ENCODE measurements around the gene TM9SF4. TPM values are rescaled to one million over a fixed set of nuclear protein-coding genes. Genes with fewer than 3 reads are reported as not detected.

TM9SF4 gene
- total RNA-seq, 1 experiment from 2014 or later = 26.9 TPM

DNA sequence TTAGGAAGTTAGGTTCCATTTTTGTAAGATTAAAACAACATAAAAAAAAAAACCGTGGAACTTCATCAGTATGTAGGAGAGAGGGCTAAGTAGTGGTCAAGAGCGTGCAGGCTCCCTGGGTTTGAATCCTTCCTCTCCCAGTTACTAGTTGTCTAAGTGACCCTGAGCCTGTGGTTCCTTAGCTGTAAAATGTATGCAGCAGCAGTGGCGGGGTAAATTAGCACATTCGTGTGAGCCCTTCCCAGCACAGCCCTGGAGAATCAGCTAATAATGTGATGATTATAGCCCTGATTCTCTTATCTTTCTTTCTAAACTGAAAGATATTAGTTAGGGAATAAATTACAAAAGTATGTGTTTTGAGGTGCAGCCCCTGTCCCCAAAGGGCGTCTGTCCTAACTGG is 32.6 kb downstream of the TM9SF4 start:
- H3K9me3 ChIP-seq (replicated peaks) = no peaks in the 10 kb centered on the region
- no peak overlapping the region for H3K27ac ChIP-seq
- H3K36me3 ChIP-seq = peaks cover 90% of the 10 kb centered on the region
- H3K27me3 ChIP-seq (replicated peaks) = no peaks in the 10 kb centered on the region
- no peak overlapping the region for H3K4me3 ChIP-seq
- H3K4me1 ChIP-seq (replicated peaks) = no peaks in the 10 kb centered on the region
- DNase-seq (ENCODE audit: low read depth in 1 of 2, low spot score in 2 of 2) = no peak

DNA sequence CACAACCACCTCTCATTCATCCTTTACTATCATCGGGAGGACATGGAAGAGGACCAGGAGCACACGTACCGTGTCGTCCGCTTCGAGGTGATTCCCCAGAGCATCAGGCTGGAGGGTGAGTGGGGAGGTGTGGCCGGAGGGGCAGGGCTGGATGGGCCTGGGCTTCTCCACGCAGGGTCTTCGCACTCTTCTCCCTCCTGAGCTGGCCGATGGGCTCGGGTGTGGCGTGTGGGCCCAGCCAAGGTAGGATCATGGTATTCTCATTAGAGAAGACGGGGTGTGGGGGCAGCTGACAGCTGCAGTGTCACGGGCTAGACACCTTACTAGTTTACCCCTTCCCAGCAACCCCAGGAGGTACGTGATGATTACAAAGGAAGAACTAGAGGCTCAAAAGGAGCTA is 33.5 kb downstream of the TM9SF4 start:
- no peak for DNase-seq (ENCODE audit: low read depth in 1 of 2, low spot score in 2 of 2)
- peaks cover 89% of the 10 kb centered on the region for H3K36me3 ChIP-seq
- H3K27me3 ChIP-seq (replicated peaks) = no peaks in the 10 kb centered on the region
- H3K27ac ChIP-seq = no peak overlapping the region
- H3K4me1 ChIP-seq (replicated peaks) = no peaks in the 10 kb centered on the region
- no peak overlapping the region for H3K4me3 ChIP-seq
- no peaks in the 10 kb centered on the region for H3K9me3 ChIP-seq (replicated peaks)

DNA sequence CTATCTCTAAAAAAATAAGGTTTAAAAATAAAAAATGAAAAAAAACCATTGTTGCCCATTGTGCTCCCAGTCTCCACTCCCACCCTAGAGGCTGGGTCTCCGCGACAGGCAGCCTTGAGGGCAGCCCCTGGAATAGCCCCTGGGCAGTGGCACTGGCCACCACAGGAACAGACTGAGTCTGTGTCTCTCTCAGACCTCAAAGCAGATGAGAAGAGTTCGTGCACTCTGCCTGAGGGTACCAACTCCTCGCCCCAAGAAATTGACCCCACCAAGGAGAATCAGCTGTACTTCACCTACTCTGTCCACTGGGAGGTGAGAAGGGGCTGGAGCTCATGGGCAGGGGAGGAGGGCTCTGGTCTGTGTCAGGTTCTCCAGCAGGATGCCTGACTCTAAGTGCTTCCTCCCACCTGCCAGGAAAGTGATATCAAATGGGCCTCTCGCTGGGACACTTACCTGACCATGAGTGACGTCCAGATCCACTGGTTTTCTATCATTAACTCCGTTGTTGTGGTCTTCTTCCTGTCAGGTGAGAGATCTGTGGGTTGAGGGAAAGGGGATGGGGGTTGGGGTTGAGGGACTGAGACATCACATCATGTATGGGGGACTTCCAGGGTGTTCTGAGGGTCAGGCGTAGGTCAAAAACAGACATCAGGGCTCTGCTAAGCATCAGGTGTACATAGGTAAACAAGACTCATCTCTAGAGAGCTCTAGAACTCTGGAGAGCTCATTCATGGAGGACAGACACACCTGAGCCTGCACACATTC is 35.6 kb downstream of the TM9SF4 start:
- no peaks in the 10 kb centered on the region for H3K9me3 ChIP-seq (replicated peaks)
- DNase-seq (ENCODE audit: low read depth in 1 of 2, low spot score in 2 of 2) = no peak
- H3K4me3 ChIP-seq = no peak overlapping the region
- peaks cover 85% of the 10 kb centered on the region for H3K36me3 ChIP-seq
- H3K4me1 ChIP-seq (replicated peaks) = peaks cover 4% of the 10 kb centered on the region; the same call in 1 of the 2 replicates
- H3K27ac ChIP-seq = no peak overlapping the region
- no peaks in the 10 kb centered on the region for H3K27me3 ChIP-seq (replicated peaks)

DNA sequence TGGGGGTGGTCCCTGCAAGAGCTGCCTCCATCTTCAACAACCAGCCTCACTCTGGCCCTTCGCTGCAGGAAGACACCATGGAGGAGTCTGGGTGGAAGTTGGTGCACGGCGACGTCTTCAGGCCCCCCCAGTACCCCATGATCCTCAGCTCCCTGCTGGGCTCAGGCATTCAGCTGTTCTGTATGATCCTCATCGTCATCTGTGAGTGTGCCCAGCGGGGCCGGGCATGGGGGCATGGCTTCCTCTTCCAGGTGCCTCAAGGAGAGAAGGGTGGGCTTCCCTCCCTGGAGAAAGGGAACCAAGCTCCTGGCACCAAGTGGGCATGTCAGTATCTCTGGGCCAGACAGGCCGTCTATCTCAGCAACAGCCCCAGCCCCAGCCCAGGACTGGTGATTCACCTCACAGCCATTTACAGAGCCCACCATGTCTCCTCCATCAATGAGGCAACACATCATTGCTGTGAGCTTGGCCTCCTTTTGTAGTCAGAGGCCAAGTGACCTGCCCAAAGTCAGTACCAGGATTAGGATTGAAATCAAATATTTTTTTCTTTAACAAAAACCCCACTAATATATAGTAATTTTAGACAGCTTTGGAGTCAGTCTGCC is 40.2 kb downstream of the TM9SF4 start:
- no peaks in the 10 kb centered on the region for H3K9me3 ChIP-seq (replicated peaks)
- peaks cover 6% of the 10 kb centered on the region for H3K4me1 ChIP-seq (replicated peaks)
- no peak overlapping the region for H3K4me3 ChIP-seq
- no peak for DNase-seq (ENCODE audit: low read depth in 1 of 2, low spot score in 2 of 2)
- peaks cover 84% of the 10 kb centered on the region for H3K36me3 ChIP-seq
- no peak overlapping the region for H3K27ac ChIP-seq
- H3K27me3 ChIP-seq (replicated peaks) = no peaks in the 10 kb centered on the region

DNA sequence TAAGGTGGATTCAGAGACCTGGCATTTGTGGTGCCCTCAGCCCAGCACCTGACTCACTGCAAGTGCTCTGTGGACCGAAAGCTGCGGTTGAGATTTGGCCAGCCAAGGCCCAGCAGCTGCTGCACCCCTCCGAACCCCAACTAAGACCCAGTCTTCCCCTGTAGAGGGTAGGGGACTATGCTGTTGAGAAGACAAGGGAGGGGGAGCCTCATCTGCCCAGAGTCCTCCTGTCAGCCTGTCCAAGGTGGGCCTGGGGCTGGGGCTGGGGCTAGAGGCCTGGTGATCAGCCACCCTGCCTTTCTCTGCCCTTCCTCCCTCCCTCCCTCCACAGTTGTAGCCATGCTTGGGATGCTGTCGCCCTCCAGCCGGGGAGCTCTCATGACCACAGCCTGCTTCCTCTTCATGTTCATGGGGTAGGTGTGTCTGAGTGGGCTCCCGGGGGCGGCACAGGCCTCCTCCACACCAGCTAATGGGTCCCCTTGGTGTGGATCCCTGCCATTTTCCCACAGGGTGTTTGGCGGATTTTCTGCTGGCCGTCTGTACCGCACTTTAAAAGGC is 40.9 kb downstream of the TM9SF4 start:
- H3K36me3 ChIP-seq = peaks cover 81% of the 10 kb centered on the region
- H3K4me1 ChIP-seq (replicated peaks) = peaks cover 13% of the 10 kb centered on the region
- H3K4me3 ChIP-seq = no peak overlapping the region
- no peaks in the 10 kb centered on the region for H3K27me3 ChIP-seq (replicated peaks)
- no peaks in the 10 kb centered on the region for H3K9me3 ChIP-seq (replicated peaks)
- DNase-seq (ENCODE audit: low read depth in 1 of 2, low spot score in 2 of 2) = no peak
- no peak overlapping the region for H3K27ac ChIP-seq

- no peak for DNase-seq (ENCODE audit: low read depth in 1 of 2, low spot score in 2 of 2)
- no peak overlapping the region for H3K27ac ChIP-seq
- peaks cover 70% of the 10 kb centered on the region for H3K36me3 ChIP-seq
- H3K9me3 ChIP-seq (replicated peaks) = no peaks in the 10 kb centered on the region
- peaks cover 17% of the 10 kb centered on the region for H3K4me1 ChIP-seq (replicated peaks)
- no peaks in the 10 kb centered on the region for H3K27me3 ChIP-seq (replicated peaks)
- no peak overlapping the region for H3K4me3 ChIP-seq
These were observed 43.1 kb downstream of the TM9SF4 start for GRCh38 chr20:32152421-32153155.

GRCh38 chr20:32153156-32153665 is 43.7 kb downstream of the TM9SF4 start:
- DNase-seq (ENCODE audit: low read depth in 1 of 2, low spot score in 2 of 2) = no peak
- Histone ChIP-seq H3K4me1 (replicated peaks) (peaks cover 17% of the 10 kb centered on the region), H3K4me3 (no peak overlapping the region), H3K27me3 (replicated peaks) (no peaks in the 10 kb centered on the region), H3K27ac (no peak overlapping the region), H3K9me3 (replicated peaks) (no peaks in the 10 kb centered on the region), H3K36me3 (peaks cover 71% of the 10 kb centered on the region)

- no peak overlapping the region for H3K4me3 ChIP-seq
These were observed 44.3 kb downstream of the TM9SF4 start for GRCh38 chr20:32153771-32154170.

DNA sequence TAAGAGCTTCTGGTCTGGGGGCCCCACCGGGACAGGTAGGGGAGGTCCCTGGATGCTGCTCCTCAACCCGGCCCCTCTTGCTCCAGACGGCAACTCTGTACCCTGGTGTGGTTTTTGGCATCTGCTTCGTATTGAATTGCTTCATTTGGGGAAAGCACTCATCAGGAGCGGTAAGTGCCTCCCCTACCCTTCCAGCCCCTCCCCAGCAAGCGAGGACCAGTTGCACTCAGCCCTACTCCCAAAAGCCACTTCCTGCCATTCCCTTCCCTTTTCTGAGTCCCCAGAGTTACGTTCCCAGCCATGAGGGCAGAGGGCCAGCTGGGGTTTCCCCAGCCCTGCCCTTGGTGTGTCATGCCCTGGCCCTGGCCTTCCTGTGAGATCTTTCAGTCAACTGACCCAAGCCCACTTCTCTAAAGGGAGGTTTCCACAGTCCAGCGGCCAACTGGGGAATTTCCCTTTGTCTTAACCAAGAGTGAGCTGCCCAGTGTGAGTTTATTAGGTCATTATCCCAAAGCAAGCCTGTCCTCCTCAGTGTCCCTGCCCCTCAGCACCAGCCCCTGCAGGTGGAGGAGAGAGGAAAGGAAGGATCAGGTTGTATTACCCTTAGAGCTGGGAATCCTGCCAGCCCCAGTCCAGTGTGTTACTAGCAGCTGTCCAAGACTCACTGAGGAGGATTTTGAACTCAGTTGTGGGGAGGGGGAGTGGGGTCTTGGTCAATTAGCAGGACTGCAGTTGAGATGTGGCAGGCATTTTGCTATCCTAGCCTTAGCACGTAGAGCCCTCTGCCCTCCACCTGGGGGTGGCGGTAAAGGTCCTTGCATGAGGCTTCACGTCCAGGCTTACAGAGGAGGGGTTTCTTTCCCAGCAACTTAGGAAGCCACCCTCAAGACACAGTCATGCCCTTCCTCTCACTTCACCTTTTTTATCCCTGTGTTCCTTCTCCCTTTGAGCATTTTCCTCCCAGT is 45.8 kb downstream of the TM9SF4 start:
- peaks cover 13% of the 10 kb centered on the region for H3K4me1 ChIP-seq (replicated peaks)
- no peaks in the 10 kb centered on the region for H3K9me3 ChIP-seq (replicated peaks)
- peak; percentile 80 to 85 for DNase-seq (ENCODE audit: low read depth in 1 of 2, low spot score in 2 of 2)
- peaks cover 77% of the 10 kb centered on the region for H3K36me3 ChIP-seq
- peak overlapping the region; percentile 39 for H3K27ac ChIP-seq
- no peaks in the 10 kb centered on the region for H3K27me3 ChIP-seq (replicated peaks)
- H3K4me3 ChIP-seq = no peak overlapping the region

More at GRCh38 chr20:32153771-32154170, 44.3 kb downstream of the TM9SF4 start:
- peaks cover 76% of the 10 kb centered on the region for H3K36me3 ChIP-seq
- H3K27me3 ChIP-seq (replicated peaks) = no peaks in the 10 kb centered on the region
- no peak for DNase-seq (ENCODE audit: low read depth in 1 of 2, low spot score in 2 of 2)
- H3K27ac ChIP-seq = no peak overlapping the region
- peaks cover 17% of the 10 kb centered on the region for H3K4me1 ChIP-seq (replicated peaks)
- H3K9me3 ChIP-seq (replicated peaks) = no peaks in the 10 kb centered on the region

- Histone ChIP-seq H3K27ac (no peak overlapping the region), H3K9me3 (replicated peaks) (no peaks in the 10 kb centered on the region), H3K27me3 (replicated peaks) (no peaks in the 10 kb centered on the region), H3K4me3 (no peak overlapping the region), H3K4me1 (replicated peaks) (peaks cover 13% of the 10 kb centered on the region), H3K36me3 (peaks cover 81% of the 10 kb centered on the region)
- no peak for DNase-seq (ENCODE audit: low read depth in 1 of 2, low spot score in 2 of 2)
These were observed 48.1 kb downstream of the TM9SF4 start for GRCh38 chr20:32157611-32158010.

- DNase-seq (ENCODE audit: low read depth in 1 of 2, low spot score in 2 of 2) = no peak
- Histone ChIP-seq H3K4me3 (no peak overlapping the region), H3K36me3 (peaks cover 78% of the 10 kb centered on the region), H3K27ac (no peak overlapping the region), H3K4me1 (replicated peaks) (peaks cover 13% of the 10 kb centered on the region), H3K27me3 (replicated peaks) (no peaks in the 10 kb centered on the region), H3K9me3 (replicated peaks) (no peaks in the 10 kb centered on the region)
These were observed 48.8 kb downstream of the TM9SF4 start for GRCh38 chr20:32158351-32158750.

- no peaks in the 10 kb centered on the region for H3K27me3 ChIP-seq (replicated peaks)
- no peak overlapping the region for H3K27ac ChIP-seq
- no peak for DNase-seq (ENCODE audit: low read depth in 1 of 2, low spot score in 2 of 2)
- H3K4me3 ChIP-seq = no peak overlapping the region
- peaks cover 75% of the 10 kb centered on the region for H3K36me3 ChIP-seq
- no peaks in the 10 kb centered on the region for H3K9me3 ChIP-seq (replicated peaks)
- peaks cover 13% of the 10 kb centered on the region for H3K4me1 ChIP-seq (replicated peaks)
These were observed 49.6 kb downstream of the TM9SF4 start for GRCh38 chr20:32158943-32159660.

Data from SJSA1 (cell line).